ENCODE results near the gene PEAK3.

Gene PEAK3

DNA sequence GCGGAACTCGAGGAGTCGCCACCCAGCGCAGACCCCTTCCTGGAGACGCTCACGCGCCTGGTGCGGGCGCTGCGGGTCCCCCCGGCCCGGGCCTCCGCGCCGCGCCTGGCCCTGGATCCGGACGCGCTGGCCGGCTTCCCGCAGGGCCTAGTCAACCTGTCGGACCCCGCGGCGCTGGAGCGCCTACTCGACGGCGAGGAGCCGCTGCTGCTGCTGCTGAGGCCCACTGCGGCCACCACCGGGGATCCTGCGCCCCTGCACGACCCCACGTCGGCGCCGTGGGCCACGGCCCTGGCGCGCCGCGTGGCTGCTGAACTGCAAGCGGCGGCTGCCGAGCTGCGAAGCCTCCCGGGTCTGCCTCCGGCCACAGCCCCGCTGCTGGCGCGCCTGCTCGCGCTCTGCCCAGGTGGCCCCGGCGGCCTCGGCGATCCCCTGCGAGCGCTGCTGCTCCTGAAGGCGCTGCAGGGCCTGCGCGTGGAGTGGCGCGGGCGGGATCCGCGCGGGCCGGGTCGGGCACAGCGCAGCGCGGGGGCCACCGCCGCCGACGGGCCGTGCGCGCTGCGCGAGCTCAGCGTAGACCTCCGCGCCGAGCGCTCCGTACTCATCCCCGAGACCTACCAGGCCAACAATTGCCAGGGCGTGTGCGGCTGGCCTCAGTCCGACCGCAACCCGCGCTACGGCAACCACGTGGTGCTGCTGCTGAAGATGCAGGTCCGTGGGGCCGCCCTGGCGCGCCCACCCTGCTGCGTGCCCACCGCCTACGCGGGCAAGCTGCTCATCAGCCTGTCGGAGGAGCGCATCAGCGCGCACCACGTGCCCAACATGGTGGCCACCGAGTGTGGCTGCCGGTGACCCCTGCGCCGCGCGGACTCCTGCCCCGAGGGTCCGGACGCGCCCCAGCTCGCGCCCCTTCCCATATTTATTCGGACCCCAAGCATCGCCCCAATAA, 30.6 kb downstream of the PEAK3 start:
- H3K4me3 ChIP-seq (ENCODE audit: low read length): no peak overlapping the region
- DNase-seq (ENCODE audit: low read depth): no peak
- TF ChIP-seq, protein P1, sequence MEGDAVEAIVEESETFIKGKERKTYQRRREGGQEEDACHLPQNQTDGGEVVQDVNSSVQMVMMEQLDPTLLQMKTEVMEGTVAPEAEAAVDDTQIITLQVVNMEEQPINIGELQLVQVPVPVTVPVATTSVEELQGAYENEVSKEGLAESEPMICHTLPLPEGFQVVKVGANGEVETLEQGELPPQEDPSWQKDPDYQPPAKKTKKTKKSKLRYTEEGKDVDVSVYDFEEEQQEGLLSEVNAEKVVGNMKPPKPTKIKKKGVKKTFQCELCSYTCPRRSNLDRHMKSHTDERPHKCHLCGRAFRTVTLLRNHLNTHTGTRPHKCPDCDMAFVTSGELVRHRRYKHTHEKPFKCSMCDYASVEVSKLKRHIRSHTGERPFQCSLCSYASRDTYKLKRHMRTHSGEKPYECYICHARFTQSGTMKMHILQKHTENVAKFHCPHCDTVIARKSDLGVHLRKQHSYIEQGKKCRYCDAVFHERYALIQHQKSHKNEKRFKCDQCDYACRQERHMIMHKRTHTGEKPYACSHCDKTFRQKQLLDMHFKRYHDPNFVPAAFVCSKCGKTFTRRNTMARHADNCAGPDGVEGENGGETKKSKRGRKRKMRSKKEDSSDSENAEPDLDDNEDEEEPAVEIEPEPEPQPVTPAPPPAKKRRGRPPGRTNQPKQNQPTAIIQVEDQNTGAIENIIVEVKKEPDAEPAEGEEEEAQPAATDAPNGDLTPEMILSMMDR (conservative IDR thresholded peaks at IDR 0.05; ENCODE audit: low read length): no peak

GRCh38 chr19:2250766-2251105, 31.2 kb downstream of the PEAK3 start:
- TF ChIP-seq, protein P1 (conservative IDR thresholded peaks at IDR 0.05; ENCODE audit: low read length): no peak
- H3K4me3 ChIP-seq (ENCODE audit: low read length): no peak overlapping the region
- DNase-seq (ENCODE audit: low read depth): no peak

DNA sequence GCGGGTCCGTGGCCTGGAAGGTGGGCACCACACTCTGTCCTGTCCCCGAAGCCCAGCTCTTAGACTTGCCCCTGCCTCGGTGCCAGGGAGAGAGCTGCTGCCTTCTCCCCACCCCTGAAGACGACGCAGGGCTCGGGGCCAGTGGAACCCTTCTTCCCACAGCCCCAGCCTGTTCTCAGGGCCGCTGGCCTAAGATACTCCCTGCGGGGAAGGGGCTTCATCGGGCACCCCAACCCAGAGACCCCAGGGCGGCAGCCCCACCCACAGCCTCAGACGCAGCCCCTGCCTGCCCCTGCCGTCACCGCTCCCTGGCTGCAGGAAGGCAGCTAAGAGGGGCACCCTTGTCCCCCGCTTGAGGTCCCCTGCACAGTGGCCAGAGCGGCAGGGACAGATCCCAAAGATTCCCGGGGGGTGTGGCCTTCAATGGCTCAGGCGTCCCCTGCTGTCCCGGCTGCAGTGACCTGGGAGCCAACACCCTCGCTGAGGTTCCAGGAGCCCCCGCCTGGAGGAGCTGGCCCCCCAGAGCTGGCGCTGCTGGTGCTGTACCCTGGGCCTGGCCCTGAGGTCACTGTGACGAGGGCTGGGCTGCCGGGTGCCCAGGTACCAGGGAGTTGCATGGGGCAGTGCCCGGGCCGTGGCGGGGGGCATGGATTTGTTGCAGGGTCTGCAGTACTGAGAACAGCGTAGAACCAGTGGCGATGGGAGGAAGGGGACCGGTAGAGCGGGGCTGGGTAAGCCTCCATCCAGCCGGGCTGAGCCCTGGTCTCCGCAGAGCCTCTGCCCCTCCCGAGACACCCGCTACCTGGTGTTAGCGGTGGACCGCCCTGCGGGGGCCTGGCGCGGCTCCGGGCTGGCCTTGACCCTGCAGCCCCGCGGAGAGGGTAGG, 31.9 kb downstream of the PEAK3 start:
- TF ChIP-seq, protein P1 (conservative IDR thresholded peaks at IDR 0.05; ENCODE audit: low read length): no peak
- H3K4me3 ChIP-seq (ENCODE audit: low read length): no peak overlapping the region
- DNase-seq (ENCODE audit: low read depth): no peak

DNA sequence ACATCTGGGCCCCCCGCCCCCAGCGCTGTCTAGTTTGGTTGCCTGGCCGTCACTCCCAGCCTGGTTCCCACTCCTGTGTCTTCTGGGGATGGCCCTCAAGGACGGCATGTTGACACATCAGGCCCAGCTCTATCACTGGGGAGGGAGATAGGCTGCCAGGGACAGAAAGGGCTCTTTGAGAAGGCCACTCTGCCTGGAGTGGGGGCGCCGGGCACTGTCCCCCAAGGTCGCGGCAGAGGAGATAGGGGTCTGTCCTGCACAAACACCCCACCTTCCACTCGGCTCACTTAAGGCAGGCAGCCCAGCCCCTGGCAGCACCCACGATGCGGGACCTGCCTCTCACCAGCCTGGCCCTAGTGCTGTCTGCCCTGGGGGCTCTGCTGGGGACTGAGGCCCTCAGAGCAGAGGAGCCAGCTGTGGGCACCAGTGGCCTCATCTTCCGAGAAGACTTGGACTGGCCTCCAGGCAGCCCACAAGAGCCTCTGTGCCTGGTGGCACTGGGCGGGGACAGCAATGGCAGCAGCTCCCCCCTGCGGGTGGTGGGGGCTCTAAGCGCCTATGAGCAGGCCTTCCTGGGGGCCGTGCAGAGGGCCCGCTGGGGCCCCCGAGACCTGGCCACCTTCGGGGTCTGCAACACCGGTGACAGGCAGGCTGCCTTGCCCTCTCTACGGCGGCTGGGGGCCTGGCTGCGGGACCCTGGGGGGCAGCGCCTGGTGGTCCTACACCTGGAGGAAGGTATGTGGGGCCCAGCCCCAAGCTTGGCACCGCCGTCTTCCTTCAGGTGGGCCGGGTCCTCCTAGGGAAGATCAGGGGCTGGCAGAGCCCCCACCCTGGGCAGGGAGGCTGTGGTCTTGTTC, 32.7 kb downstream of the PEAK3 start, which contains the start of gene AMH:
TSS of gene AMH (plus strand) at position 314 of the 857 bp plus-strand sequence. CDS start at position 324, 10 bp downstream.
- H3K4me3 ChIP-seq (ENCODE audit: low read length): no peak within 1 kb of the TSS
- DNase-seq (ENCODE audit: low read depth): no peak
- TF ChIP-seq, protein P1 (conservative IDR thresholded peaks at IDR 0.05; ENCODE audit: low read length): no peak

GRCh38 chr19:2248136-2249009, 33.6 kb downstream of the PEAK3 start:
- no peak for DNase-seq (ENCODE audit: low read depth)
- no peak overlapping the region for H3K4me3 ChIP-seq (ENCODE audit: low read length)
- TF ChIP-seq, protein P1 (conservative IDR thresholded peaks at IDR 0.05; ENCODE audit: low read length): no peak
